NB4 (cell line): ENCODE data around the gene PPP4C.

ENCODE experiments used
- MAX ChIP-seq: IDR thresholded peaks from 2 replicates; pipeline ENCODE4 v1.6.1; 2011; ENCODE audit warnings: low read depth, low read length
- POLR2A ChIP-seq: IDR thresholded peaks from 2 replicates; pipeline ENCODE4 v1.6.1; 2011; ENCODE audit warnings: mild to moderate bottlenecking; ENCODE audit not compliant: insufficient read length; ENCODE audit errors: extremely low read depth
- TF ChIP-seq, protein P1 (sequence below): IDR thresholded peaks from one replicate; pipeline ENCODE4 v1.5.1; 2012; ENCODE audit warnings: low read depth, low read length

DNA sequence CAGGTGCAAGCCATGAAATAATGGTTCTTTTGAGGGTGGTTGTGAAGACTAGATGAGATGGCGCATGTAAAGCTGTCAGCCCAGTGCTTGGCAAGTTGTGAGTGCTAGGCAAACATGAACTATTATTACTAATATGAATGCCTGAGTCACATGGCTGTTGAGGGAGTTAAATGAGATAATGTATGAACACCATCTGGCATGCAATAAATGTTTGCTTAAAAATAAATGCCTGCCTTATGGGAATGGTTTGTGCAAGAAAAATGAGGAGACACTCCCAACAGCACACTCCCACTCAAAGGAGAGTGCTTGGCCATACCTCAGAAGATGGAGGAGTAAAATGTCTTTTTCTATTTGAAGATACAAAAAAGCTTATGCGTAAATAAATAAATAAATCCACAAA lies 43.6 kb downstream of the PPP4C start:
- TF ChIP-seq, protein P1, sequence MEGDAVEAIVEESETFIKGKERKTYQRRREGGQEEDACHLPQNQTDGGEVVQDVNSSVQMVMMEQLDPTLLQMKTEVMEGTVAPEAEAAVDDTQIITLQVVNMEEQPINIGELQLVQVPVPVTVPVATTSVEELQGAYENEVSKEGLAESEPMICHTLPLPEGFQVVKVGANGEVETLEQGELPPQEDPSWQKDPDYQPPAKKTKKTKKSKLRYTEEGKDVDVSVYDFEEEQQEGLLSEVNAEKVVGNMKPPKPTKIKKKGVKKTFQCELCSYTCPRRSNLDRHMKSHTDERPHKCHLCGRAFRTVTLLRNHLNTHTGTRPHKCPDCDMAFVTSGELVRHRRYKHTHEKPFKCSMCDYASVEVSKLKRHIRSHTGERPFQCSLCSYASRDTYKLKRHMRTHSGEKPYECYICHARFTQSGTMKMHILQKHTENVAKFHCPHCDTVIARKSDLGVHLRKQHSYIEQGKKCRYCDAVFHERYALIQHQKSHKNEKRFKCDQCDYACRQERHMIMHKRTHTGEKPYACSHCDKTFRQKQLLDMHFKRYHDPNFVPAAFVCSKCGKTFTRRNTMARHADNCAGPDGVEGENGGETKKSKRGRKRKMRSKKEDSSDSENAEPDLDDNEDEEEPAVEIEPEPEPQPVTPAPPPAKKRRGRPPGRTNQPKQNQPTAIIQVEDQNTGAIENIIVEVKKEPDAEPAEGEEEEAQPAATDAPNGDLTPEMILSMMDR, result no peak
- TF ChIP-seq POLR2A (no peak), MAX (no peak)
